Activated naive CD8-positive, alpha-beta T cell treated with anti-CD3 and anti-CD28 coated beads for 36 hours (primary cell): ENCODE data around the gene GFRA1. TPM values are rescaled to one million over a fixed set of nuclear protein-coding genes. Genes with fewer than 3 reads are reported as not detected.

Experiments used
- DNase-seq: peaks from one replicate; pipeline ENCODE4 v3.0.0; 2021
- H3K27ac Mint-ChIP-seq: one replicate; pipeline ENCODE4 v1.8.0; 2022; ENCODE audit warnings: mild to moderate bottlenecking, moderate library complexity, mixed read lengths
- H3K27me3 Mint-ChIP-seq: one replicate; pipeline ENCODE4 v1.8.0; 2022; ENCODE audit warnings: mild to moderate bottlenecking, mixed read lengths
- H3K36me3 Mint-ChIP-seq: one replicate; pipeline ENCODE4 v1.8.0; 2021; ENCODE audit warnings: mild to moderate bottlenecking, mixed read lengths
- H3K4me1 Mint-ChIP-seq: one replicate; pipeline ENCODE4 v1.8.0; 2021; ENCODE audit warnings: mixed read lengths
- H3K4me3 Mint-ChIP-seq: one replicate; pipeline ENCODE4 v1.8.0; 2022; ENCODE audit warnings: mild to moderate bottlenecking, moderate library complexity, mixed read lengths
- H3K9me3 Mint-ChIP-seq: one replicate; pipeline ENCODE4 v1.8.0; 2022; ENCODE audit warnings: mixed read lengths
- total RNA-seq, 2 experiments: library from RNA; stranded (reverse); gene quantifications; one replicate each; pipeline ENCODE4 v1.2.3, GENCODE V29; 2021

Gene GFRA1
- total RNA-seq, 2 experiments from 2014 or later, result not detected

DNA sequence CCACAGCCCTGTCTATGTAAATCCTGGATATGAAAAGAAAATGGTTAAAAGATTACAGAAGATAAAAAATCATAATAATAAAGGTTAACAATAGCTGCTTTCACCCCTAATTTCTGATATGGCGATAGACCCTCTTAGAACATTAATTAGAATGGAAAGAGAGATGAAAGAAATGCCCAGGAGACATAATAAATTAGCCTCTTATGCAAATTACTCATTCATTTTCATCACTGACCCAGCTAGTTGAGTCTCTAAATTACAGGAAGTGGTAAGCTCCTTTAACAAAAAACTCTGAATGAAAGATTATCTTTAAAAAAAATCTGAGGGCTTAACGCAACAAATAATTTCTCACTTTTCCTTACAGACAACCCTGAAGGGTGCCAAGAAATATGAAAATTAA is 12.4 kb downstream of the GFRA1 start:
- peaks cover 5% of the 10 kb centered on the region for H3K27me3 Mint-ChIP-seq
- H3K9me3 Mint-ChIP-seq, result no peaks in the 10 kb centered on the region
- H3K27ac Mint-ChIP-seq, result no peak overlapping the region
- no peak for DNase-seq
- H3K4me1 Mint-ChIP-seq, result no peaks in the 10 kb centered on the region
- H3K4me3 Mint-ChIP-seq, result no peak overlapping the region
- no peaks in the 10 kb centered on the region for H3K36me3 Mint-ChIP-seq

DNA sequence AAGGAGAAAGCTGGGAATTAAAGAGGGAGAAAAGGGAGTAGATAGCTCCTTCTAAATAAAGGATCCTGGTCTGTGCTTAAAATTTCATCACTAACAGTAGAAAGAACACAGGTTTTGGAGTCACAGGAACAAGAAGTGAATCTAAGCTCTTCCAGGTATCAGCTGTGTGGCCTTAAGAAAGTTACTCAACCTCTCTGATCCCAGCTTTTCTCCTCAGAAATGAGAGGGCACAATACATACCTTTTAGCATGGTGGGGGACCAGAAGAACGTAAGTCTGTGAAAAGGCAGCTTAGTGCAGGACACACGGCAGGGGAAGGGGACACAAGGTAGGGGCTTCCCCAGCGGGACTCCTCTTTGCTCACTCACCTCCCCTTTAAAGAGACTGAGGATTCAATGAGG is 13.4 kb downstream of the GFRA1 start:
- H3K27me3 Mint-ChIP-seq, result peaks cover 5% of the 10 kb centered on the region
- no peaks in the 10 kb centered on the region for H3K4me1 Mint-ChIP-seq
- no peak overlapping the region for H3K4me3 Mint-ChIP-seq
- no peak overlapping the region for H3K27ac Mint-ChIP-seq
- H3K9me3 Mint-ChIP-seq, result no peaks in the 10 kb centered on the region
- DNase-seq, result no peak
- no peaks in the 10 kb centered on the region for H3K36me3 Mint-ChIP-seq

- Mint-ChIP-seq H3K4me3 (no peak overlapping the region), H3K27ac (no peak overlapping the region)
These were observed 15.2 kb downstream of the GFRA1 start for GRCh38 chr10:116257785-116258184.

GRCh38 chr10:116256752-116257259 is 16.2 kb downstream of the GFRA1 start:
- no peaks in the 10 kb centered on the region for H3K4me1 Mint-ChIP-seq
- no peaks in the 10 kb centered on the region for H3K36me3 Mint-ChIP-seq
- no peaks in the 10 kb centered on the region for H3K9me3 Mint-ChIP-seq
- DNase-seq, result no peak
- H3K27me3 Mint-ChIP-seq, result peaks cover 5% of the 10 kb centered on the region
- no peak overlapping the region for H3K27ac Mint-ChIP-seq
- no peak overlapping the region for H3K4me3 Mint-ChIP-seq

More at GRCh38 chr10:116257785-116258184, 15.2 kb downstream of the GFRA1 start:
- DNase-seq, result no peak
- no peaks in the 10 kb centered on the region for H3K4me1 Mint-ChIP-seq
- no peaks in the 10 kb centered on the region for H3K36me3 Mint-ChIP-seq
- peaks cover 5% of the 10 kb centered on the region for H3K27me3 Mint-ChIP-seq
- no peaks in the 10 kb centered on the region for H3K9me3 Mint-ChIP-seq

DNA sequence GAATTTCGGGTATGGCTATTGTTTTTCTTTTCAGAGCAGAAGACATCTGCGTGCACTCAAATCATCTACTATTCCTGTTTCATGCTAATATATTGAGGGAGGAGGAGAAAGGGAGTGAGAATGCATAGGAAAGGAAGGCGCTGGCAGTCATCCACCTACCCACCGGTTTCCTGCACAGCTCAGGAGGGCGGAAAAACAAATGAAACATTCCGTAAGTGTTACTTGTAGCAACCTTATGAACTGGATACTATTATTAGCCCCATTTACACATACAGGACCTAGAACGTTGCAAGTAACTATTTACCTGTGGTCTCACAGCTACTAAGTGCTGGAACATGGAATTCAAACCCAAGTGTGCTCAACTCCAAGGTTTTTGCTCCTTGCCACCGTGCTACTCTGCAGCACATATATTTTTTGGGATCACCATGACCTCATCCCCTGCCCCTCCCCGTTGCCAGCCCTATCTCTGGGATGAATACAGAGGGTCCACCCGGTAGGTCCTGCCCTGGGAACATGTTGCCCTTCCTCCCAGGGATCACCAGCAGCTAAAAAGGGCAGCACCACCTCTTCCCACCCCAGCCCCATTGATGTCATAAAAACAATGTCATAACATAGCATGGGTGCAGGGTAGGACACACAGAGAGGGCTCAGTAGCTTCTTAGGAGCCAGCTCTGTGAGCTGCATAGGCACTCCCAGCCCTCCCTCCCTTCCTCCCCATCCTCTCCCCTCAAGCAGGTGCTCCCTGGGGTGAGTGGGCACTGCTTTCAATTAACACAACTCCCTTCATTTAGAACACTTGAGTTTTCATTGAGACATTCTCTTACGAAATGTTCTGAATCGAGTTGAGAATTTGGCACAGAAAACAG is 16.9 kb downstream of the GFRA1 start:
- Mint-ChIP-seq H3K27ac (no peak overlapping the region), H3K4me3 (no peak overlapping the region), H3K36me3 (no peaks in the 10 kb centered on the region), H3K27me3 (peaks cover 5% of the 10 kb centered on the region), H3K4me1 (no peaks in the 10 kb centered on the region), H3K9me3 (no peaks in the 10 kb centered on the region)
- DNase-seq, result no peak

- no peaks in the 10 kb centered on the region for H3K36me3 Mint-ChIP-seq
- DNase-seq, result no peak
- no peak overlapping the region for H3K4me3 Mint-ChIP-seq
- no peaks in the 10 kb centered on the region for H3K9me3 Mint-ChIP-seq
- no peak overlapping the region for H3K27ac Mint-ChIP-seq
- H3K27me3 Mint-ChIP-seq, result no peaks in the 10 kb centered on the region
- H3K4me1 Mint-ChIP-seq, result no peaks in the 10 kb centered on the region
These were observed 18.4 kb downstream of the GFRA1 start for GRCh38 chr10:116254422-116255155.

- H3K4me3 Mint-ChIP-seq, result no peak overlapping the region
These were observed 19.3 kb downstream of the GFRA1 start for GRCh38 chr10:116253716-116254115.

DNA sequence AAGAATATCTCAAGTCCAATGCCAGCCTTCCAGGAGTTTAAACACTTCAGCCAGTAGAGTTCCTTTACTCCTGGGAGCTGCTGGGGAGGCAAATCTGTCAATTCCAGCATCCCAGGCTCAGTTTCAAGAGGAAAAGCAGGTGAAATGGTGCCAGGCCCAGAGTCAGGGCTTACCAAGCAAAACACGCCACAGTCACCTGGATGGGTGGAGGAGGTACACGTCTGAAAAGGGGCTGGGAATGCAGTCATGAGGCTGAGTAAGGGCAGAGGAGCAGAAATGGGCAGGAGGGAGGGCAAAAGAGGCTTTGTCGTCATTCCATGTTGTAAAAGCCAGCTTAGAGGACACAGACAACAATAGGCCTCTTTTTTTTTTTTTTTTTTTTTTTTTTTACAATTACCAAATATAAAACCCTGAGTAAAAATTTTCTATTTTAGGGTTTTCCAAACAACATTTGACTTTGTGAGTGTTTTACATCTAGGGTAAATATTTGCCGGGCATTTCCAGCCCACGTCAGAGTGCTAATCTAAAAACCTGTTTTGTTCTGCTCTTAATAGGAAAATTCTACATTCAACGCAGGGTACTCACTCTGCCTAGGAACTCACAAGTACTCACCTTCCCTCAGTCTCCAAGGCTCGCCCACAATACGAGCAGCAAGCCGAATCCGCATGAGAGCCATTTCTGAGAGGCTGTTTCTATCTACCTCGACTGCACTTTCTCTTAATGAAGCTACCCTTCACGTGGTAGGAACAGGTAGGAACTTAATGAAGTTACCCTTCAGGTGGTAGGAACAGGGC is 21.2 kb downstream of the GFRA1 start:
- DNase-seq, result no peak
- no peak overlapping the region for H3K4me3 Mint-ChIP-seq
- no peak overlapping the region for H3K27ac Mint-ChIP-seq
- H3K4me1 Mint-ChIP-seq, result no peaks in the 10 kb centered on the region
- no peaks in the 10 kb centered on the region for H3K36me3 Mint-ChIP-seq
- H3K27me3 Mint-ChIP-seq, result no peaks in the 10 kb centered on the region
- H3K9me3 Mint-ChIP-seq, result no peaks in the 10 kb centered on the region

More at GRCh38 chr10:116253716-116254115, 19.3 kb downstream of the GFRA1 start:
- H3K27me3 Mint-ChIP-seq, result no peaks in the 10 kb centered on the region
- H3K4me1 Mint-ChIP-seq, result no peaks in the 10 kb centered on the region
- H3K9me3 Mint-ChIP-seq, result no peaks in the 10 kb centered on the region
- H3K36me3 Mint-ChIP-seq, result no peaks in the 10 kb centered on the region
- no peak overlapping the region for H3K27ac Mint-ChIP-seq
- no peak for DNase-seq

- Mint-ChIP-seq H3K27ac (no peak overlapping the region), H3K36me3 (no peaks in the 10 kb centered on the region), H3K4me1 (no peaks in the 10 kb centered on the region), H3K4me3 (no peak overlapping the region), H3K9me3 (no peaks in the 10 kb centered on the region), H3K27me3 (no peaks in the 10 kb centered on the region)
- no peak for DNase-seq
These were observed 25.3 kb downstream of the GFRA1 start for GRCh38 chr10:116247691-116248090.

- no peaks in the 10 kb centered on the region for H3K9me3 Mint-ChIP-seq
- H3K27me3 Mint-ChIP-seq, result no peaks in the 10 kb centered on the region
- no peaks in the 10 kb centered on the region for H3K4me1 Mint-ChIP-seq
- no peak overlapping the region for H3K4me3 Mint-ChIP-seq
- no peak for DNase-seq
- no peak overlapping the region for H3K27ac Mint-ChIP-seq
- H3K36me3 Mint-ChIP-seq, result no peaks in the 10 kb centered on the region
These were observed 26.7 kb downstream of the GFRA1 start for GRCh38 chr10:116246263-116246662.

DNA sequence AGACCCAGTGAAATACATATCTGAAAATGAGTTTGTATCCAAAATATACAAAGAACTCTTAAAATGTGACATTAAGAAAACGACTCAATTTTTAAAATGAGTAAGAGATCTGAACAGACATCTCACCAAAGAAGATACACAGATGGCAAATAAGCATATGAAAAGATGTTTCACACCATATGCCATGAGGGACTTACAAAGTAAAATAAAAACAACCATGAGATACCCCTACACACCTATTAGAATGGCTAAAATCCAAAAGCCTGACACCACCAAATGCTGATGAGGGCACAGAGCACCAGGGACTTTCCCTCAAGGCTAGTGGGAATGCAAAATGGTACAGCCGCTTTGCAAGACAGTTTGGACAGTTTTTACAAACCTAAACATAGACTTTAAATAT is 27.9 kb downstream of the GFRA1 start:
- Mint-ChIP-seq H3K9me3 (no peaks in the 10 kb centered on the region), H3K4me1 (no peaks in the 10 kb centered on the region), H3K27me3 (no peaks in the 10 kb centered on the region), H3K4me3 (no peak overlapping the region), H3K27ac (no peak overlapping the region), H3K36me3 (no peaks in the 10 kb centered on the region)
- DNase-seq, result no peak

DNA sequence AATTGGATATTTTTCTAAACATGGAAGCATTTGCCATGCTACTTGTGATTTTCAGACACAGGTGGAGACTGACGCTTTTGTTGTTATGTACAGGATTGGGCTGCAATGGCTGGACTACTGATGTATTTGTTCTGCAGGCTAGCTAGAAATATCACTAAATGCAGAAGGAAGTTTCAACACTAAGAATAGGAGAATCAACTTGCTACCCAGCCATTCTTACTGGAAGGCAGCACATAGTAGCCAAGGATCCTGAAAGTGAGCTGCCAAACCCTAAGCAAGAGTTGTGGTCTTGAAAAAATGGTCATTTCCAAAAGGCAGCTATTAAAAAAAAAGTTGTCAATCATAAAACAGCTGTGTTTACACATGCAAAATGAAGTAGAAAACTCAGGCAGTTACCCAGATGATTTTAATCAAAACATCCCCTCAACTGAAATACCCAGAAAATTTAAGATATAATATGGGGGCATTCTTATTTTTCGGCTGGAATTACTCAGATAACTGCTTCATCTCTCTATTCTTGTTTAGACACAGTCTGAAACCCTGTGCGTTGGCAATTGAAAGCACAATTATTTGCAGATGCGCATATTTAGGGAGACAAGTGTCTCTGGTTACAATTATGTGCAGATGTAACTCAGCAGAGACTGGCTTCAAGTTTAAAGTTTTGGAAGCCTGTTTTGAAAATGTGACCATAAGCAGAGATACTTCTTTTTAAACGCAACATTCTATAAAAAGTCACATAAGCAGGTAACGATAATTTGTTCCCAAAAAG is 31.2 kb downstream of the GFRA1 start:
- no peak for DNase-seq
- no peaks in the 10 kb centered on the region for H3K4me1 Mint-ChIP-seq
- no peak overlapping the region for H3K27ac Mint-ChIP-seq
- no peaks in the 10 kb centered on the region for H3K9me3 Mint-ChIP-seq
- H3K36me3 Mint-ChIP-seq, result no peaks in the 10 kb centered on the region
- H3K27me3 Mint-ChIP-seq, result no peaks in the 10 kb centered on the region
- H3K4me3 Mint-ChIP-seq, result no peak overlapping the region

DNA sequence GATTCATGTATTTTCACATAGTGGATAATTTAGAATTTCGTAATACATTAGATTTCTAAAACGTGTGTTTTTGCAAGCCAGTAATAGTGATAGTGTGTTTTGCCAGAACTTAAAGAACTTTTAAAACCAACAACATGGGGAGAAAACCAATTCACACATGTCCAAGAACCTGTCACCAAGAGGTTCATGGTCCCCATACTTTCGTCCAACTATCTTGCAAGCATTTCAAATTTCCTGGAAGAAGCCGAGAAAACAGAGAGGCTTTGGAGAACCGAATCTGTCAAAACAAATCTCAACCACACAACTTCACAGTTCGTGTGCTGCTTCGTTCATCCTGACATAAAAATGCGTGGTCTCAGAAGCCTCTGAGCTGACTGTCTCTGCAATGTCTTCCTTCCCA is 31.9 kb downstream of the GFRA1 start:
- no peak overlapping the region for H3K4me3 Mint-ChIP-seq
- H3K27me3 Mint-ChIP-seq, result no peaks in the 10 kb centered on the region
- H3K9me3 Mint-ChIP-seq, result no peaks in the 10 kb centered on the region
- DNase-seq, result no peak
- no peaks in the 10 kb centered on the region for H3K4me1 Mint-ChIP-seq
- H3K27ac Mint-ChIP-seq, result no peak overlapping the region
- no peaks in the 10 kb centered on the region for H3K36me3 Mint-ChIP-seq

DNA sequence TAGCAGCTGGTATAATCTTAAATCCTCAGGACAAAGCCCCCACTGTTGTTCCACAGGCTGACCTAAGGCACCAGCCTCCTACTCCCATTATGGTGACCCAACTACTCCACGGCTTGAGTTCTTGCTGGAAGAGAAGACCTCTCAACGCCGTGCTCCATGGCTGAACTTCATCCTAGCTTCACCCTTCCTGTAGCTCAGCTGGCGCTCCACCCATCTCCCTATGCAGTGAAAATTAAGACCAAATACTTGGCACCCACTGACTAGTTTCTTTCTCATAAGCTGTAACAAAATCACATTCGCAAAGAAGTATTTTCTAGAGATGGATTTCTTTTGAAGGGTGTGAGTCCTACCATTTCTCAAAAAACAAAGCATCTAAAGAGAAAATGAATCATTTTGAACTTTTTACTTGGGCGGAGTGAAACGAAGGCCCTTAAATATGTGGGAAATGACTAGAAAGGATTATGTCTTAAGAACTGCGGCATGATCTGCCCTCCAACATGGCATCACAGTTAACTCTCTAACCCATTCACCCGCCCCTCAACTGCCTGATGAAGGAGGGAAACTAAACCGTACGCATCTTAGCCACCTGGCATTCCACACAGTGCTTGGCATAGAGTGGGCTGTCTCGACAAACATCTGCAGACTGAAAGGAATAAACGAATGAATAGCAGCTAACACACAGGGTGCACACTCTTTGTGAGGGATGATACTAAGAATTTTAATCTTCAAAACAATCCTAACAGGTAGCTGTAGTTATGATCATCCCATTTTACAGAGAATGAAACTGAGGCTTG is 32.7 kb downstream of the GFRA1 start:
- no peak overlapping the region for H3K27ac Mint-ChIP-seq
- DNase-seq, result no peak
- H3K4me3 Mint-ChIP-seq, result no peak overlapping the region
- no peaks in the 10 kb centered on the region for H3K36me3 Mint-ChIP-seq
- H3K4me1 Mint-ChIP-seq, result no peaks in the 10 kb centered on the region
- no peaks in the 10 kb centered on the region for H3K9me3 Mint-ChIP-seq
- H3K27me3 Mint-ChIP-seq, result peaks cover 3% of the 10 kb centered on the region
